Mucosa of stomach (tissue), 1 donor: ENCODE data around the gene HSF2BP.

Experiments used
- H3K27me3 ChIP-seq: one replicate; pipeline ENCODE4 v1.7.0; 2013; ENCODE audit warnings: mild to moderate bottlenecking, low read length; ENCODE audit not compliant: control insufficient read depth, insufficient read depth
- H3K36me3 ChIP-seq: one replicate; pipeline ENCODE4 v1.7.0; 2013; ENCODE audit warnings: low read length; ENCODE audit not compliant: control insufficient read depth, insufficient read depth
- H3K4me1 ChIP-seq: one replicate; pipeline ENCODE4 v1.7.0; 2013; ENCODE audit warnings: mild to moderate bottlenecking, low read length; ENCODE audit not compliant: control insufficient read depth, insufficient read depth
- H3K4me3 ChIP-seq: one replicate; pipeline ENCODE4 v1.7.0; 2013; ENCODE audit warnings: low read length
- H3K9ac ChIP-seq: one replicate; pipeline ENCODE4 v1.7.0; 2013; ENCODE audit warnings: mild to moderate bottlenecking, low read length, moderate library complexity
- H3K9me3 ChIP-seq: one replicate; pipeline ENCODE4 v1.7.0; 2013; ENCODE audit warnings: mild to moderate bottlenecking, low read length, moderate library complexity; ENCODE audit not compliant: control insufficient read depth
- donor health status: Pancreatic carcinoma.

HSF2BP gene

DNA sequence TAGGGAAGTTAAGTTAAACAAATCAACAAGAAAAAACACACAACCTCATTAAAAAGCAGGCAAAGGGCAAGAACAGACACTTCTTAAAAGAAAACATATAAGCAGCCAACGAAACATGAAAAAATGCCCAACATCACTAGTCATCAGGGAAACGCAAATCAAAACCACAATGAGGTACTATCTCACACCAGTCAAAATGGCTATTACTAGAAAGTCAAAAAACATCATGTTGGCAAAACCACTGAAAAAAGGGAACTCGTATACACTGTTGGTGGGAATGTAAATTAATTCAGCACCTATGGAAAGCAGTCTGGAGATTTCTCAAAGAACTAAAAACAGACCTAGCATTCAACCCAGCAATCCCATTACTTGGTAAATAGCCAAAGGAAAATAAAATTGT is 51.1 kb downstream of the HSF2BP start:
- peaks cover 26% of the 10 kb centered on the region for H3K4me1 ChIP-seq
- no peaks in the 10 kb centered on the region for H3K36me3 ChIP-seq
- no peak overlapping the region for H3K4me3 ChIP-seq

GRCh38 chr21:43605320-43606215 is 53.7 kb downstream of the HSF2BP start:
- H3K9me3 ChIP-seq = no peaks in the 10 kb centered on the region
- peaks cover 18% of the 10 kb centered on the region for H3K4me1 ChIP-seq
- no peaks in the 10 kb centered on the region for H3K36me3 ChIP-seq
- no peak overlapping the region for H3K9ac ChIP-seq
- H3K27me3 ChIP-seq = no peaks in the 10 kb centered on the region
- no peak overlapping the region for H3K4me3 ChIP-seq

More for the DNA sequence above, 51.1 kb downstream of the HSF2BP start:
- Histone ChIP-seq H3K27me3 (no peaks in the 10 kb centered on the region), H3K9ac (no peak overlapping the region), H3K9me3 (no peaks in the 10 kb centered on the region)

DNA sequence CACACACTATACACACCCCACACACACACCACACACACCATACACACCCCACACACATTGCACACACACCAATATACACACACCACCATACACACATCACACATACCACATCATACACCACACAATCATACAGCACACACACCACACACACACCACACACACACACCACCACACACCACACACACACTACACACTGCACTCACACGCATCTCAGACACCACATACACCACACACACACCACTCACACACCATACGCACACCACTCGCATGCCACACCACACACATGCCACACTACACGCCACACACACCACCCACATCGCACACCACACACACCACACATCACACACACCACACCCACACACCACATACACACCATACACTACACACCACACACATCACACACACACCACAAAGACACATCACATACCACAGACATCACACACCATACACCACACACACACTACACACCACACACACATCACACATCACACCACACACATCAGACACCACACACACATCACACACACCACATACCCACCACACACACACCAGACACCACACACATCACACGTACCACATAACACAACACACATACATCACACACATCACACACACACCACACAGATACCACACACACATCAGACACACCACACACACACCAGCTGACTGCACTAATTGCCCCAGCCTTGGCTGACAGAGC is 54.6 kb downstream of the HSF2BP start:
- H3K9ac ChIP-seq = no peak overlapping the region
- no peaks in the 10 kb centered on the region for H3K36me3 ChIP-seq
- H3K4me1 ChIP-seq = peaks cover 13% of the 10 kb centered on the region
- H3K4me3 ChIP-seq = no peak overlapping the region
- no peaks in the 10 kb centered on the region for H3K9me3 ChIP-seq
- H3K27me3 ChIP-seq = no peaks in the 10 kb centered on the region

- no peaks in the 10 kb centered on the region for H3K27me3 ChIP-seq
- H3K4me1 ChIP-seq = peaks cover 9% of the 10 kb centered on the region
- no peaks in the 10 kb centered on the region for H3K36me3 ChIP-seq
- H3K9me3 ChIP-seq = no peaks in the 10 kb centered on the region
- no peak overlapping the region for H3K4me3 ChIP-seq
- no peak overlapping the region for H3K9ac ChIP-seq
Measured at GRCh38 chr21:43603641-43604504, 55.4 kb downstream of the HSF2BP start.

GRCh38 chr21:43603233-43603626 is 56.1 kb downstream of the HSF2BP start:
- Histone ChIP-seq H3K36me3 (no peaks in the 10 kb centered on the region), H3K27me3 (no peaks in the 10 kb centered on the region), H3K4me1 (peaks cover 9% of the 10 kb centered on the region), H3K9me3 (no peaks in the 10 kb centered on the region), H3K4me3 (no peak overlapping the region), H3K9ac (no peak overlapping the region)

DNA sequence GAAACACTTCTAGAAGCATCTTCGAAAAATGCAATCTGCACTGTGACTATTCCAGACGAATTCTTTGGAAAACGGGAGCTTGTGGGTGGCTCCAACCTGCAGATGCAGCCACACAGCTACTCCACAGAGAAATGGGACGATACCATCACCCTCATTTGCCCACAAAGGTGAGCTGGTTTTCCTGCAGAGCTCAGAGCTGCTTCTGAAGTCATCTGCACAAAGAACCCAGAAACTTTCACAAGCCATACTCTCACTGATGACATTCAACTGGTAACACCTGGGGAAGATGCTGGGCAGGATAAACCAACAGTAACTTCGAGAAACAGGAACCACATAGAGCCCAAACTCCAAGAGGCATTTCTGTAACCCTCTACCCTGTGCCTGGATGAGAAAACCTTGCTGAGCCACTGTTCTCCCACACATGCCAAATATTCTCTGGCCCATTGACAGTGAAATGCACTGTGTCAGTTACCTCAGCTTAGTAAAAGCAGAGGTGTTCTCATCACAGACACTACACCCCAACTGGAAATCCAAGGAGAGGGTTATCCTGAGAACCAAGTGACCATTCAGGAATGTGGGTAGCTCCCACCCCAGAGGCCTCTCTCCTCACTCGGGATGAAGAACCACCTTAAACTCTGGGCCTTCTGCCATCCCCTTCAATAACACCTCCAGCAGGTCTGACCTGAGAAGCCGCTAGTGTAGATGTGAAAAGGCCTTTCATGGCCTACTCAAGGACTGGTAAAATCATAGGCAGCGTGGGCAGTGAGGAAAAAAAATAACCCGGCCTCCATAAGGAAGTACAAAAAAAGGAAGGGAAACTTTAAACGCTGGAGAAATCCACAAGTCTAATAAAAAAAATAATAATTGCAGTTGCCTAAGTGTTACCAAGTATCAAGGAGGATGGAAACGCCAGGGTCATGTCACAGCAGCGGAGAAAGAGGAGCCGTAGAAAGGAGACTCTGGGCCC is 56.7 kb downstream of the HSF2BP start:
- Histone ChIP-seq H3K9me3 (no peaks in the 10 kb centered on the region), H3K36me3 (no peaks in the 10 kb centered on the region), H3K9ac (no peak overlapping the region), H3K27me3 (no peaks in the 10 kb centered on the region), H3K4me1 (peaks cover 9% of the 10 kb centered on the region), H3K4me3 (no peak overlapping the region)

- no peak overlapping the region for H3K4me3 ChIP-seq
- H3K27me3 ChIP-seq = no peaks in the 10 kb centered on the region
- no peaks in the 10 kb centered on the region for H3K36me3 ChIP-seq
- no peak overlapping the region for H3K9ac ChIP-seq
- H3K4me1 ChIP-seq = peaks cover 5% of the 10 kb centered on the region
- H3K9me3 ChIP-seq = no peaks in the 10 kb centered on the region
Measured at GRCh38 chr21:43600642-43601402, 58.5 kb downstream of the HSF2BP start.

DNA sequence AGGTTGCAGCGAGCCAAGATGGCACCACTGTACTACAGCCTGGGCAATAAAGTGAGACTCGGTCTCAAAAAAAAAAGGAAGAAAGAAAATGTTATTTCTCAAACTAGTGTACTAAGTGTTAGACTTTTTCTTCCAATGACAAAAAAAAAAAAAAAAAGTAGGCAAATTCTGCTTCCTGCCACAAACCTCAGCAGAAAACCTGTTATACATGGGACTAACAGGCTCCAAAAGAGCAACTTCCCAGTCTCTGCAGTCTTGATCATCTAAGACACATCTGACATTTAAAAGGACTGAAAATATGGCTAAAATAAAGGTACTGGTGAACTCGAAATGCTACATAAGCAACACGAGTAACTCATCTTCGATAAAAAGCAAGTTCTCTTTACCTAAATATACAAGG is 59.6 kb downstream of the HSF2BP start:
- Histone ChIP-seq H3K9me3 (no peaks in the 10 kb centered on the region), H3K4me3 (no peak overlapping the region), H3K36me3 (no peaks in the 10 kb centered on the region), H3K27me3 (no peaks in the 10 kb centered on the region), H3K9ac (no peak overlapping the region), H3K4me1 (no peaks in the 10 kb centered on the region)

- Histone ChIP-seq H3K27me3 (no peaks in the 10 kb centered on the region), H3K36me3 (no peaks in the 10 kb centered on the region), H3K9ac (no peak overlapping the region), H3K4me1 (no peaks in the 10 kb centered on the region), H3K4me3 (no peak overlapping the region), H3K9me3 (no peaks in the 10 kb centered on the region)
Measured at GRCh38 chr21:43598416-43599120, 60.7 kb downstream of the HSF2BP start.

DNA sequence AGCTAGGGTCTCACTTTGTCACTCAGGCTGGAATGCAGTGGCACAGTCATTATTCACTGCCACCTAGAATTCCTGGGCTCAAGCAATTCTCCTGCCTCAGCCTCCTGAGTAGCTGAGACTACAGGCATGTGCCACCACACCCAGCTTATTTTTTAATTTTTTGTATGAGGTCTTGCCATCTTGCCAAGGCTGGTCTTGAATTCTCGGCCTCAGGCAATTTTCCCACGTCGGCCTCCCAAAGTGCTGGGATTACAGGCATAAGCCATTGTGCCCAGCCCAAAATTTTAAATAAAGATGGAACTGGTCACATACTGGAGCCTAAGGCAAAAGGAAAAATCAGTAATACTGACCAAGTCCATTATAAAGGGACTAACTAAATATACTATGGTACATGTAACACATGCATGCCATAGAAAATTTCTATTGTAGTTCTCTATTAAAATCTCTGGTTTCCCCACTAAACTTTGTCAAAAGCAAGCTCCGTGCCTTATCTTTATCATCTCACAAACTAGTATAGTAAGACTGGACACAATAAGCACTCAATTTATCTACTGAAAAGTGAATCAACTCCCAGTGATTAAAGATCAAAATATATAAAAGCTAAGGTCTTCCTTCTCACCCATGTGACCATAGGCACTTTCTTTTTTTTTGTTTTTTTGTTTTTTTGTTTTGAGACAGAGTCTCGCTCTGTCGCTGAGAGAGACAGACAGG is 61.6 kb downstream of the HSF2BP start:
- H3K4me3 ChIP-seq = no peak overlapping the region
- no peak overlapping the region for H3K9ac ChIP-seq
- H3K27me3 ChIP-seq = no peaks in the 10 kb centered on the region
- H3K36me3 ChIP-seq = no peaks in the 10 kb centered on the region
- no peaks in the 10 kb centered on the region for H3K4me1 ChIP-seq
- H3K9me3 ChIP-seq = no peaks in the 10 kb centered on the region
